GM12873 (cell line): ENCODE results near the gene ZFP36L1.

Experiments used
- TF ChIP-seq, protein P1 (sequence below): IDR thresholded peaks from 2 replicates; pipeline ENCODE4 v1.5.1; 2012; ENCODE audit warnings: low read depth, mild to moderate bottlenecking, moderate library complexity, low read length, control low read depth; ENCODE audit not compliant: insufficient read depth; ENCODE audit errors: missing control alignments

Gene ZFP36L1

DNA sequence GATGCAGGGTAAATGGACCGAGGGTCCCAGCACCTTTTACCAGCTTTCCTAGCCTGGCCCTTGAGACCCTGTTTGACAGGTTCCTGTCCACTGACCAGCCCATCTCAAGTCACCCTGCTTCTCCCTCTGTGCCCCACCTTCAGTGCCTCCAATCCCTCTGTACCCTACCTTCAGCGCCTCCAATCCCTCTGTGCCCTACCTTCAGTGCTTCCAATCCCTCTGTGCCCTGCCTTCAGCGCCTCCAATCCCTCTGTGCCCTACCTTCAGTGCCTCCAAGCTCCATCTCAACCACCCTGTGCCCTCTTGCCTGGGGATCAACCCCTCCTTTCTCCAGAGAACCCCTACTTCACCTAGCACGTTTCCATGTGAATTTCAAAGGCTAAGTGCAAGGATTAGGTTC is 54.3 kb downstream of the ZFP36L1 start:
- TF ChIP-seq, protein P1, sequence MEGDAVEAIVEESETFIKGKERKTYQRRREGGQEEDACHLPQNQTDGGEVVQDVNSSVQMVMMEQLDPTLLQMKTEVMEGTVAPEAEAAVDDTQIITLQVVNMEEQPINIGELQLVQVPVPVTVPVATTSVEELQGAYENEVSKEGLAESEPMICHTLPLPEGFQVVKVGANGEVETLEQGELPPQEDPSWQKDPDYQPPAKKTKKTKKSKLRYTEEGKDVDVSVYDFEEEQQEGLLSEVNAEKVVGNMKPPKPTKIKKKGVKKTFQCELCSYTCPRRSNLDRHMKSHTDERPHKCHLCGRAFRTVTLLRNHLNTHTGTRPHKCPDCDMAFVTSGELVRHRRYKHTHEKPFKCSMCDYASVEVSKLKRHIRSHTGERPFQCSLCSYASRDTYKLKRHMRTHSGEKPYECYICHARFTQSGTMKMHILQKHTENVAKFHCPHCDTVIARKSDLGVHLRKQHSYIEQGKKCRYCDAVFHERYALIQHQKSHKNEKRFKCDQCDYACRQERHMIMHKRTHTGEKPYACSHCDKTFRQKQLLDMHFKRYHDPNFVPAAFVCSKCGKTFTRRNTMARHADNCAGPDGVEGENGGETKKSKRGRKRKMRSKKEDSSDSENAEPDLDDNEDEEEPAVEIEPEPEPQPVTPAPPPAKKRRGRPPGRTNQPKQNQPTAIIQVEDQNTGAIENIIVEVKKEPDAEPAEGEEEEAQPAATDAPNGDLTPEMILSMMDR: no peak
